D341Med (cell line): Measurements from ENCODE around the gene VPS54.
A peak's percentile ranks its signal among the peaks of the same experiment; 100 is the strongest.

Experiments
- DNase-seq: peaks from one replicate; pipeline ENCODE4 v3.0.0; 2012; ENCODE audit warnings: low spot score

Gene VPS54, protein sequence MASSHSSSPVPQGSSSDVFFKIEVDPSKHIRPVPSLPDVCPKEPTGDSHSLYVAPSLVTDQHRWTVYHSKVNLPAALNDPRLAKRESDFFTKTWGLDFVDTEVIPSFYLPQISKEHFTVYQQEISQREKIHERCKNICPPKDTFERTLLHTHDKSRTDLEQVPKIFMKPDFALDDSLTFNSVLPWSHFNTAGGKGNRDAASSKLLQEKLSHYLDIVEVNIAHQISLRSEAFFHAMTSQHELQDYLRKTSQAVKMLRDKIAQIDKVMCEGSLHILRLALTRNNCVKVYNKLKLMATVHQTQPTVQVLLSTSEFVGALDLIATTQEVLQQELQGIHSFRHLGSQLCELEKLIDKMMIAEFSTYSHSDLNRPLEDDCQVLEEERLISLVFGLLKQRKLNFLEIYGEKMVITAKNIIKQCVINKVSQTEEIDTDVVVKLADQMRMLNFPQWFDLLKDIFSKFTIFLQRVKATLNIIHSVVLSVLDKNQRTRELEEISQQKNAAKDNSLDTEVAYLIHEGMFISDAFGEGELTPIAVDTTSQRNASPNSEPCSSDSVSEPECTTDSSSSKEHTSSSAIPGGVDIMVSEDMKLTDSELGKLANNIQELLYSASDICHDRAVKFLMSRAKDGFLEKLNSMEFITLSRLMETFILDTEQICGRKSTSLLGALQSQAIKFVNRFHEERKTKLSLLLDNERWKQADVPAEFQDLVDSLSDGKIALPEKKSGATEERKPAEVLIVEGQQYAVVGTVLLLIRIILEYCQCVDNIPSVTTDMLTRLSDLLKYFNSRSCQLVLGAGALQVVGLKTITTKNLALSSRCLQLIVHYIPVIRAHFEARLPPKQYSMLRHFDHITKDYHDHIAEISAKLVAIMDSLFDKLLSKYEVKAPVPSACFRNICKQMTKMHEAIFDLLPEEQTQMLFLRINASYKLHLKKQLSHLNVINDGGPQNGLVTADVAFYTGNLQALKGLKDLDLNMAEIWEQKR

DNA sequence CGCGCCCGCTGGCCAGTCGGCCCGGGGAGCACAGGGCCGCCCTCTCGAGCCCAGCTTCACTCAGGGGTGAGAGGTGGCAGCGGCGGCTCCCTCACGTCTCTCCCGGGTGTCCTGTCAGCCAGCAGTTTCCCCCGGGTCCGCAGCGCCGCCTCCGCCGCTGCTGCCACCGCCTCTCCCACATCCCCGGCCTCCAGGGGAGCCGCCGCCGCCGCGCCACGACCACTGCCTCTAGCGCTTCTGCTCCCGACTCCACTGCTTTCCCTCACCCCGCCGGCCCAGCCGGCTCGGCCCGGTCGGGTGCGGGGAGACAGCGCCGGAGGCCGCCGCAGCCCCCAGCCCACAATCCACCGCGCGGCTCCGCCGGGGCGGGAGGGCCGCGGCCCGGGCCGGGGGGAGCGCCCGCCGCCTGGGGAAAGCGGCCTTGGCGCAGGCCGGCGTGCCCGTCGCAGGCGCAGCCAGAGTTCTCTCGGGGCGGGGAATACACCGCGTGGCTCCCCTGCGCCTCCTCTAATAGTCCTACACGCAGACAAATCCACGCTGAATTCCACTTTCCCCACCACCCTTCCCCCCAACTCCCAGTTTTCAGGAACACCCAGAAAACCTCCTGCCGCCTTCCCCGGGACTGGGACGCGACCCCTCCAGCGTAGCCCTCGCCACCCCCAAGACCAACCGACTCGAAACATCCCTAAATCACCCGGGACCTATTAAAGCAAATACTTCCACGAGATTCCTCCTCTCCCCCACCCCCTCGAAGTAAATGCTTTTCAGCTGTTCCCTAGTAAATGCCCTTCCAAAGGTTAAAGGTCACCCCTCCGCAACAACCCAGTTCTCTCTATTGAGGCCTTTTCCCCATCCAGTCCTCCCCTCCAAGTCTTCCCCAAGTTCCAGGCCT, at the start of gene VPS54:
VPS54 (minus strand) TSS at position 346 of the 892 bp plus-strand sequence. CDS start 35,429 bp downstream, outside the sequence.
- peak; percentile 88 for DNase-seq

DNA sequence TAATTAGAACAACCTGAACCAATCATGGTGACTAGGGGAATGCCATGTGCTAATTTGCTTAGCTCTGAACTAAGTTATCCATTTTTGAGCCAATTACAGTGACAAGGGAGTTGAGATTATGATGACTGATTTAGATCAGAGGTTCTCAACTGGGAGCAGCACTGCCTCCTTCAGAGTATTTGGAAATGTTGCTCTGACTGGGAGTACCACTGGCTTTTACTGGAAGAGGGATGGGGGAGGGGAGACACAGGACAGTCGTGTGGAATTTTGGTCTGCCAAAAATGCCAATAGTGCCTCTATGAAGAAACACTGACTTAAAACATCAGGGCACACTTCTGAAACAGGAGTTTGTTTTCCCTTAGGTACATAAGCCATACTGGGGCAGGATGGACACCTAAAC, 48.1 kb upstream of the VPS54 start:
- DNase-seq = no peak

DNA sequence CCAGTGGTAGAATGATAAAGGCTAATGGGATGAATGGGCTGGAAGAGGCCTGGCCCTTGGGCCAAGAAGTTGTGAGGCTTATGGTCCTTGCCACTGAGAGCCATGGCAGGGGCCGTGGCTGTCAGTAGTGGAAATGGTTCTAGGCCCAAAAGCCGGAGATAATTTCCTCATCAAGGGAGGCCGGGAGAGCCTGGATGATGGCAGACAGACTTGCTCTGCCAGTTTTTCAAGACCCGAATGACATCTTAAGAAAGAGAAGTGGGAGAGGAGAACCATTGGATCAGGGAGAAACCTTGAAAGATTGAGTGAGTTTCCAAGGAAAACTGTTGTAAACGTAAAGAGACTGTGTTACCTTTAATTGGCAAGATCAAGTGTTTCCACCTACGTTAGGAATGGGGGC, 46.3 kb upstream of the VPS54 start:
- DNase-seq = no peak

DNA sequence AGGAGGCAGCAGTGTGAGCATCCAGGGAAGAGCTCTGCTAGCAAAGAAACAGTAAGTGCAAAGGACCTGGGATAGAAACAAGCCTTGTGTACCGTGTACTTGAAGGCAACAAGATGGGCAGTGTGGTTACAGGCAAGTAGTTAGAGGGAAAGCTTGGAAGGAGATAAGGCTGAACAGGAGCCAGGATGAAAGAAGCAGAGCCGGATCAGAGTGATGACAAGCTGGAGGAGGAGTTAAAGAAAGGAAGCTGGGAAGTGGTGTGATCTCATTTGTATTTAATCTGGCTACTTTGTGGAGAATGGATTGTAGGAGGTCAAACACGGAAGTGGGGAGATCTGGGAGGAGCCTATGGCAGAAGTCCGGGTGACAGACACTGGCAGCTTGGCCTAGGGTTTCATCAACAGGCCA, 44.7 kb upstream of the VPS54 start:
- DNase-seq = no peak

DNA sequence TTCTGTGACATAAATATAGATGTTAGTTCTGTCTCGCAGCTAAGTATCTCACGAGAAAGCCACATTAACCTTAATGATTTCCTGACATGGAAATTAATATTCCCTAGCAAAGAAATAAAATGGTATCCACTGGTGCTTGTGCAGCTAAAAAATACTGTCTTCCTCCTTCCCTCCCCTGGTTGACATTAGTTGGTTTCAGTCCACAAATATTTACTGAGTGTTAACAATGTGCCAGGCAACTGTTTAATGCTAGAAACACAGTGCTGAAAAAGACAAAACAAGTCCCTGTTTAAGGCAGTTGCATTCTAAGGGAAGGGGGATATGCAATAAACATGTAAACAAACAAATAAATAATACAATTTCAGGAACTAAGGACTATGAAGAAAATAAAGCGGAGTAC, 44.2 kb upstream of the VPS54 start:
- no peak for DNase-seq

DNA sequence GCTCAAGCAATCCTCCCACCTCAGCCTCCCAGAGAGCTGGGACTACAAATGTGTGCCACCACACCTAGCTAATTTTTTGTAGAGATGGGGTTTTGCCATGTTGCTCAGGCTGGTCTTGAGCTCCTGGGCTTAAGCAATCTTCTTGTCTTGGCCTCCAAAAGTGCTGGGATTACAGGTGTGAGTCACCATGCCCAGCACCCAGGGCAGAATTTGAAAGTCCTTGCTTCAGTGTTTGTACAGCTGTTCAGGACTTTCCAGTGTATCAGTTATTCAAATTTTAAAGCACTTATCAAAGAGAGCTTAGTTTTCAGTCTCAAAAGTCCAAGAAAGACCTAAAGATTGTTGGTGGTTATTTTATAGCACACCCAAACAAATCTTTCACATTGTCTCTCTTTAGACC, 43.6 kb upstream of the VPS54 start:
- DNase-seq = no peak

DNA sequence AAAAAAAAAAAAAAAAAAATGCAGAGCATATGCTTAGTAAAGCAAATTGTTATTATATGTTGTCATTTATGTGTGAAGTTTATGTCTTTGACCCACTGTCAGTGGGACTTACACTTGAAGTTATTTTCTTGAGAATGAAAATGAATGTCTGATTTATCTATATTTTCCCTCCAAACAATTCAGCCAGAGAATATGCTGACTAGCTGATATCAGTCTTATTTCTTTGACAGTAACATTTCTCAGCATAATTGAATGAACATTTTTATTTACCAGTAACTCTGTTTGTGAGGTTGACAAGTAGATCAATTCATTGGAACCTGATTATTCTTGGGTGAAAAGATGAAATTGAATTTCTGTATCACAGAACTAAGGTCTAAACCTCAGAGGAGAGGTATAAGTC, 40.0 kb upstream of the VPS54 start:
- DNase-seq = no peak

DNA sequence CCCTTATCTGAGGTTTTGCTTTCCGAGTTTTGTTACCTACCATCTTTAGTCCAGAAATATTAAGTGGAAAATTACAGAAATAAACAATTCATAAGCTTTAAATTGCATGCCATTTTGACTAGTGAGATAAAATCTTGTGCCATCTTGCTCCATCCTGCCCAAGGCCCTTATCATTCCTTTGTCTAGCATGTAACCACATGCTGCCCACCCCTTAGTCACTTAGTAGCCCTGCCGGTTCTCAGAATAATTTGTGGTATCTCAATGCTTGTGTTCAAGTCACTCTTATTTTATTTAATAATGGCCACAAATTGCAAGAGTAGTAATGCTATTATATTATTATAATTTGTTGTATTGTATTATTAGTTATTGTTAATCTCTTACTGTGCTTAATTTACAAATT, 36.8 kb upstream of the VPS54 start:
- DNase-seq = no peak

DNA sequence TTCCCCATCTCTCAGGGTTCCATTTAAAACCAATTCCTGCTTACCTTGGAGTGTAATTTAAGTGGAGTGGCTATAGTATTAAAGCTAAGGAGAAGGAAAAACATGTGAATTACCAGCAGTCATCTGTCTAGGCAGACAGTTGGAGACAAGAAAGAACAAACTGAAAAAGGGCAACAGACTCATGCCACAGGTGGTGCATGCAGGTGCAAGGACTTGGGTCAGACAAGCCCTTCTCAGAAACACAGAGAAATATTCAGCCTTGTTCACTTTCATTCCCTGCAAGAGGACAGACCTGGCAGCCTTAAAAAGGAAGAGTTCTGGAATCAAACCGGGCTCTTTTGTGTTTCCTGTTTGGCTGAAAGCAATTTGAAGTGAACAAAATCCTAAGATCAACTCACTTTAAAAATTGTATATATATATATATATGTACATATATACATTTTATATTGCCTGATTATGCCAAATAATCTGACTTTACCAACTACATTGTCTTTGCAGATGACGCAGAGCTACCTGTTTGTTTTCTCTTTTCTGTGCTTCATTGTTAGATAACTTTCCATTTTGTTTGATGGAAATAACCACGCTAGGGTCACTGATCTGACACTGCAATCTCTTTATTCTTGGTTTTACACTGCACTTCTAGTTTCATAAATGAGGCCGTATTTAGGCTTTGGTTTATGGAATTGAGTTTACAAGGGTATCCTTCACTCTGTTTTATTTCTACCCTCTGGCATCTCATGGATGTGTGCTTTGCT, 35.1 kb upstream of the VPS54 start:
- no peak for DNase-seq

DNA sequence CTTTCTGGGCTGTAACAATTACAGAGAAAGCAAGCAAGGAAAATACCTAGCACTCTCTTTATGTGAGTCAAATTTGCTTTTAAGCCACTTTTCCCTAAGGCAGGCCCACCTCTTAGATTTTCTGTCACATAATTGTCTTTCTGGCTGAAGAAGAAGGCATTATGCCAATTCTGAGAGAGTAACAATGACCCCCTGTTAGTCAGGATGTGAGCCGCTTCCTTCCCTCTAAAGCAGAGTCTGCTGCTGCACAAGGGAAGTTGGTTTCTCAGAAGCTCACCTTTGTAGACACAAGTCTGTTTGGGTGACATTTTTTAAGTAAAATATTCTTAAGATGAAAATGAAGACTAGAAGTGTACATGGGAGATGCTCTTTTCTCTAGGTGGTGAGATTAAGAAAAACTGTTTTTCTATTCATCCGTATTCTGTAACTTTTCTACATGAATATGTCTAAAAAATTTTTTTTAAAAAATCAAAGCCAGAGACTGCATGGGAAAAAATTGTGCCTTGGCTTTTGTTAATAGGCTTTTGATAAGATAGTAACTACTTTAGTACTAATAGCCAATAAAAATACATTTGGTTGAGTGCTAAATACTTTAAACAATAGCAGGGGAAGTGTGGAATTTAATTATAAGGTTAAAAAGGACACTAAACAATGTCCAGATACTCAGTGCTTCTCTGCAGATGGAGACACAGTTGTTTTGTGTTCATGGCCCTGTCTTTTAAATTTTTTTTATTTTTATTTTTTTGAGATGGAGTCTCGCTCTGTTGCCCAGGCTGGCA, 33.4 kb upstream of the VPS54 start:
- no peak for DNase-seq

DNA sequence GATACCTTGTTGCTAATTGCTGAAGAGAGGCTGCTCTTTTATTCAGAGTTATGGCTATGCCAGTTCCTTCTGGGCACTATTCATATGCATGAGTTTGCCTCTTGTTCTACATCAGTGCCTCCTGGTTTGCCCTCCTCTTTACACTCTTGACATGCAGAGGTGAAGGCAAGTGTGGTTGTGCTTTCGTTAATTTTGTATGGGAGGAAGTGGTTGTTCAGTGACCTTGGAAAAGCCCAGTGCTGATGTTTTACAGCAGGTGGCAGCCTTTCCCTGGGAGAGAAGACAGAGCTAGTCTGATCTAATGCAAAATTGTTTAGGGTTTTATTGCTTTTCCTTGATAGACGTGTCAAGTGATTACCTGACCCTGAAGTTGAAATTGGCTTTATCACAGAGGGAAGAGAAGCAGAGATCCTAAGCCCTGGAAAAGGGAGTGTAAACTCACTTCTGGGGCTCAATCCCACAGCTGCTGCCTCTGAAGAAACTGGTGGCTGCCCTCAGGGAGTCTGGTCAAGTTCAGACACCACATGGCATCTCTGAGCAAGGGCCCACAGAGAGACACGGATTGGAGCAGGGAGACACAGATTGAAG, 30.5 kb upstream of the VPS54 start:
- peak; percentile 61 for DNase-seq

DNA sequence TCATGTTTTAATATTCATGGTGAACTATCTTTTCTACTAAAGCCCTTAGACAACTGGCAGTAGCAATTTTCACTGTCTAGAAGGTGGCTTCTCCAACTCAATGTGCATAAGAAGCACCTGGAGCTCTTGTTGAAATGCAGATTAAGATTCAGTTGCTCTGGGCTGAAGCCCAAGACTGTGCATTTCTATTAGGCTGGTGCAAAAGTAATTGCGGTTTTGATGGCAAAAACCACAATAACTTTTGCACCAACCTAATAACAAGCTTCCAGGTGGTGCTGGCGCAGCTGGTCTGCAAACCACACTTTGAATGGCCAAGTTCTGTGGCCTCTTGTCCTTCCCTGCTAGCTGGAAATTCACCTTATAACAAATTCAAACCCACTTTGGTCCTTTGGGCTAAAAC, 26.7 kb upstream of the VPS54 start:
- no peak for DNase-seq

DNA sequence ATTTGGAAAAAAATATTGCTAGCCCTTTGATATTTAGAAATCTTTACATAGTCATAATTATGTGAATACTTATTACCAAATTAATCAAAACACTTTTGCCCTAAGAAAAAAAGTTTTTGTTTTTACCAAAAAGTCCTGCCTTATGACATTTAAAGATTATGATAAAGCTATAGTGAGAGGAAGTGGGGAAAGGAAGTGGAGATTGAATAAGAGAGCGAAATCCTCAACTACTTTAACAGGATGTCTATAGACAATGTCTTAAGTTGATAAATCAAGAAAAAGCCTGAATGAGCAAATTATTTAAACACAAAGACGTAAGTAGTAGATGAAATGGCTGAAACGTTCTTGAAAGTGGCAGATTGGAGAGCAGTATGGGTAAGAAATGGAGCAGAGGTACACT, 20.9 kb upstream of the VPS54 start:
- DNase-seq = no peak

DNA sequence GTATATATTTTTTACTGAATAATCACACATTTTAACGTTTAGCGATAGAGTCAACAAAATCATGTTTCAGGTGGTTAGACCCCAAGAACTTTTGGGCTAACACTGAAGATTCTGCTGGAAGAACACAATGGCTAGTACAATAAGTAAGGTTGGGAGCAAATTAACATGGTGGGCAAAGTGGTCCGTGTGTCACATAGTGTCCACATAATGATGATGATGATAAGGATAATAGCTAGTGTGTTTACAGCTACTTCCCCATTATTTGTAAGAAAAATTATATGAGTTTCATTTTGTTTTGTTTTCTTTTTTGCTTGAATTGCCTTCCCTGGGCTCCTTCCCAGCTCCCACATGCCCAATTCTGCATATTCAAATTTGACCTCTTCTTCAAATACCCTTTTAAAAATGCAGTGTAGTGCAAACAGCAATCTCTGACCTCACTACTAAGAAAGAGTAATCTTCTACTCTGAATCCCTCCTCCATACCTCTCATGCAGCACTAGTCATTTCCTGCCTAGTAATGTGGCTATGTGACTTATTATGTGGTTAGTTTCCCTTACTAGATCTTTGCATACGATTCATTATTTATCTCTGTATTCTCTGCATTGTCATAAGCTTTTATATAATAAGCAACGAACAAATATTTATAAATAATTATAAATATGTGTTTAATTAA, 16.9 kb upstream of the VPS54 start:
- DNase-seq = no peak

DNA sequence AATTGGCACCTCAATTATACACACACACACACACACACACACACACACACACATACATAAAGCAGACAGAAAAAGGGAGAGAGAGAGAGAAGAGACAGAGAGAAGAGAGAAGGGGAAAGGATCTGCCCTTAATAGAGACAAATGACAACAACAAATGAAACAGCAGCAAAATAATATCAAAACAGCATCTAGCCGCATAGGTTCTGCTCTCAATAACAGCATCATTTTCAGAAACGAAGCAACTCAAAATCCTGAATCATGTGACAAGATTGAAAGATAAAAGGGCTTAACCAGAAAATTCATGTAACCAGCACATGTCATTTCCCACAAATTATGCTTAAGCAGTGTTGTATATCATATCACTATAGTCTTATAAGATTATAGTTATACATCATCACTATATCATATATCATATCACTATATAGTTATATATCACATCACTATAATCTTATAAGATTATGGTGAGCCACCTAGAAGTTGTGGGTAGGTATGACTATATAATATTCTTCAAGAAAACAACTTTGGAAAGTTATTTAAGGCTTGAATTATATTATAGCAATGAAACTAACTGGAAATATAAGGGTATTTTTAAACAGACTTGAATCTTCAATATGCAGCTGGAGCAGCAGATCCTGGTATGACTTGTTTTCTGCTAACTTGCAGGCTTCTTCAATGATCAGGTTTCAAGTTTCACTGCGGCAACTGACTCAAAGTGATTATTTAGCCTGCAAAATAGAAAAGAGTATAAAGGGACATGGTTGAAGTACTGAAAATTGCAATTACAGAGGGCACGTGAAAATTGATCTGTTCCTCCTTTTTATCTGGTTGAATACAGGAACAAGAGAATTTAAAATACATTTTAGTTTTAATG, 16.1 kb upstream of the VPS54 start:
- no peak for DNase-seq

DNA sequence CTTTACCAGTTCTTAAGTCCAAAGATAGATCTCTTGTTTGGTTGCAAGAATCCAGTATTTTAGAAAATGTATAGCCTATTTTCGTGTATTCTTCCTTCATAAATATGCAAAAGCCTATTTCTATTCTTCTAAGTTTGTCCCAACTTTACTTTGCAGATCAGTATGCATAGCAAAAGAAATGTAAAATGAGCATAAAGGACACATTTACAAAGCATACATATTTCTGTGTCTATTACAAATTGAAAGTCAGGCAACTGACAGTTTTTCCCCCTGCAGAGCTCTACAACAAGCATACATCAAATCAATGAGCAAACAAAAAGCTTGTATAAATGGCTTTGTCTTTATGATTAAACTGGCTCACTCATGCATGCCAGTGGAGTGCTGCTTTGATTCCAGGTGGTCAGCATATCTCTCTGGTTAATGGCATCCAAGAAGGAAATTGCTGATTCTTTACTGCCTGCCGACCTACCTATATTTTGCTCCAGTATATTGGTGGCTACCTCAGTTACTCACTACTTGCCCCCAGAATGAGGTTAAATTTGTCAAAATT, 10.0 kb upstream of the VPS54 start:
- no peak for DNase-seq

DNA sequence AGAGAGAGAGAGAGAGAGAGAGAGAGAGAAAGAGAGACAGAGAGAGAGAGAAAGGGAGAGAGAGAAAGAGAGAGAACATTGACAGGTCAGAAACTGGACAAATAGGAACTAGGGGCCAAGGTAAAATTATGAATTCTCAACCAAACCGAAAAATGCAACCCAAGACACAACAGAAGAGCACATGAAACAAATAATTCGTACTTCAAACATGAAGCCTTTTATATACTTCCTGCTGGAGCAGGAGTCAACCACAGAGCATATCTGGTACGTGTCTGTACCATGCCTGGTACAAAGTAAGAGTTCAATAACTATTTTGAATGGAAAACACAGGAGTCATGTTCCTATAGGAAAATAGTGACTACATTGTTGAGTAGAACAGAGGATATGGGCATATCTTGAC, 6.5 kb upstream of the VPS54 start:
- no peak for DNase-seq

DNA sequence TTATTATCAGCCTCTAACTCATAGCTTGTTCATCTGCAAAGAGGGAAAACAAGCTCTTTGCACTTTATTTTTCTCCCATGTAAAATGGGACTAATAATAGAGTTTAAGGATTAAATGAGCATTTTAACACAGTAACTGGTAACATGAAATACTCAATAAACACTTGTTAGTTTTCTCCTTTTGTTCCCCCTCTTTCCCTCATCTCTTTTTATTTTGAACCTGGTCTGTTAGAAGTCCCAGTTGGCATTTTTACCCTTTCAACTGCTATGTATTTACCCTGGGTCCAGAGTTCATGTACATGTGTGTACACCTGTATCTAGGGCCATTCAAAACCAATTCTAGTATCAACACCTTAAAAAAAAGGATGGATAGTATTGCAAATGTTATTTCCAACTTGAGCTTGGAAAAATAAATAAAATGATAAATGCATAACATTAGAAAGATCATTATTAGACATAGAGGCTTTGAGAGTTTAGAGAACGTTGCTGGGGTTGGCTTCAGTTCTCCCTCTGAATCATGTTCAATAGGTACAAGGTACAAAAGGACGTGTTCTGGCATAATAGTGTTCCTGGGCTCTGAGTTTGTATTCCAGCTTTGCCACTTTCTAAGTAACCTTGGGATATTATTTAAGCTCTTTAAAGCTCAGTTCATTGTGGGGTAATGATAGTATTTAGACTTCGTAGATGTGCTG, 5.2 kb upstream of the VPS54 start:
- DNase-seq = no peak
